ENCODE data around the gene NUP210L.

The NUP210L gene

GRCh38 chr1:154178911-154179811, 24.3 kb upstream of the NUP210L start (continued):
- TF ChIP-seq ZNF621 (tag by site-specific recombination; IDR thresholded peaks at IDR 0.05) (no peak), ZXDB (tag by site-specific recombination; IDR thresholded peaks at IDR 0.05) (no peak), ZNF239 (tag by site-specific recombination; IDR thresholded peaks at IDR 0.05) (no peak), ZNF19 (tag by site-specific recombination; IDR thresholded peaks at IDR 0.05; ENCODE audit: low read depth) (no peak), ZNF704 (tag by site-specific recombination; IDR thresholded peaks at IDR 0.05) (no peak), ZNF121 (tag by site-specific recombination; IDR thresholded peaks at IDR 0.05) (no peak), ZNF266 (tag by site-specific recombination; IDR thresholded peaks at IDR 0.05; ENCODE audit: low read depth) (peak; percentile 4; the same call in 1 of the 2 replicates), ZNF600 (tag by site-specific recombination; IDR thresholded peaks at IDR 0.05) (no peak), REST (tag by site-specific recombination; IDR thresholded peaks at IDR 0.05) (no peak), ZNF324 (tag by site-specific recombination; IDR thresholded peaks at IDR 0.05) (no peak), ZSCAN5A (tag by site-specific recombination; IDR thresholded peaks at IDR 0.05) (no peak), ZBTB49 (tag by site-specific recombination; IDR thresholded peaks at IDR 0.05; ENCODE audit: low read depth) (no peak), ZNF701 (tag by site-specific recombination; IDR thresholded peaks at IDR 0.05) (no peak), ZNF391 (tag by site-specific recombination; IDR thresholded peaks at IDR 0.05; ENCODE audit: borderline replicate concordance, low read depth) (no peak), WT1 (tag by site-specific recombination; IDR thresholded peaks at IDR 0.05) (peak; percentile 99), ZNF664 (tag by site-specific recombination; IDR thresholded peaks at IDR 0.05) (no peak), ZNF16 (tag by site-specific recombination; IDR thresholded peaks at IDR 0.05; ENCODE audit: low read depth) (no peak), SALL2 (tag by site-specific recombination; IDR thresholded peaks at IDR 0.05; ENCODE audit: borderline replicate concordance) (no peak), ZBTB26 (tag by site-specific recombination; optimal IDR thresholded peaks at IDR 0.05) (no peak), MYNN (tag by site-specific recombination; IDR thresholded peaks at IDR 0.05; ENCODE audit: borderline replicate concordance) (no peak)
